HG03432 (cell line): ENCODE data around the gene SLC2A10.

Source experiments
- ATAC-seq: cut with Tn5 transposase; IDR thresholded peaks from one replicate; pipeline ENCODE4 v1.9.1; 2021; ENCODE audit warnings: mild to moderate bottlenecking, moderate library complexity; ENCODE audit not compliant: unreplicated experiment

Gene SLC2A10

GRCh38 chr20:46724343-46724959 lies 15.0 kb downstream of the SLC2A10 start:
- no peak for ATAC-seq

- ATAC-seq, result no peak
Measured at GRCh38 chr20:46725186-46726165, 16.0 kb downstream of the SLC2A10 start.

GRCh38 chr20:46731770-46732169 lies 22.3 kb downstream of the SLC2A10 start:
- ATAC-seq, result no peak

GRCh38 chr20:46735436-46735835 lies 26.0 kb downstream of the SLC2A10 start:
- no peak for ATAC-seq

GRCh38 chr20:46739431-46740213 lies 30.2 kb downstream of the SLC2A10 start:
- no peak for ATAC-seq

- ATAC-seq, result no peak
Measured at GRCh38 chr20:46740214-46740609, 30.8 kb downstream of the SLC2A10 start.

- ATAC-seq, result no peak
Measured at GRCh38 chr20:46741924-46742668, 32.6 kb downstream of the SLC2A10 start.

- no peak for ATAC-seq
Measured at GRCh38 chr20:46742669-46743045, 33.2 kb downstream of the SLC2A10 start.

GRCh38 chr20:46743088-46743487 lies 33.6 kb downstream of the SLC2A10 start:
- ATAC-seq, result no peak

- ATAC-seq, result no peak
Measured at GRCh38 chr20:46746956-46747526, 37.6 kb downstream of the SLC2A10 start.

- no peak for ATAC-seq
Measured at GRCh38 chr20:46749147-46749546, 39.7 kb downstream of the SLC2A10 start.

GRCh38 chr20:46751856-46752255 lies 42.4 kb downstream of the SLC2A10 start:
- no peak for ATAC-seq

- no peak for ATAC-seq
Measured at GRCh38 chr20:46752728-46753127, 43.3 kb downstream of the SLC2A10 start.

GRCh38 chr20:46755483-46756413 lies 46.3 kb downstream of the SLC2A10 start:
- ATAC-seq, result no peak

GRCh38 chr20:46756419-46756818 lies 47.0 kb downstream of the SLC2A10 start:
- no peak for ATAC-seq

GRCh38 chr20:46757135-46757534 lies 47.7 kb downstream of the SLC2A10 start:
- no peak for ATAC-seq

GRCh38 chr20:46757754-46758678 lies 48.6 kb downstream of the SLC2A10 start:
- no peak for ATAC-seq
